Prostate gland (tissue), 2 donors: ENCODE data around the gene ITGB5. TPM values are rescaled to one million over a fixed set of nuclear protein-coding genes. Genes with fewer than 3 reads are reported as not detected.

Source experiments
- DNase-seq: peaks from one replicate; pipeline ENCODE4 v3.0.0-alpha.2; 2019; ENCODE audit warnings: low spot score
- H3K27ac ChIP-seq, 2 donors: fragments of 200-600 bp; sonication (generic); 2 replicates each; pipeline ENCODE4 v1.5.1; 2017 to 2019
- H3K27me3 ChIP-seq: fragments of 200-600 bp; sonication (generic); replicated peaks from 2 replicates; pipeline ENCODE4 v1.5.1; 2019; ENCODE audit not compliant: insufficient read depth
- H3K36me3 ChIP-seq, 2 donors: fragments of 200-600 bp; sonication (generic); 1 replicate in 1 of 2; 2 replicates in 1 of 2; pipeline versions ENCODE4 v1.5.1 to v1.8.1; 2017 to 2019
- H3K4me1 ChIP-seq: fragments of 200-600 bp; sonication (generic); replicated peaks from 2 replicates; pipeline ENCODE4 v1.5.1; 2019
- H3K4me3 ChIP-seq, 2 donors: fragments of 200-600 bp; sonication (generic); 2 replicates each; pipeline ENCODE4 v1.5.1; 2017 to 2019
- H3K9me3 ChIP-seq: fragments of 200-600 bp; sonication (generic); 2 replicates; pipeline ENCODE4 v1.5.1; 2017
- CTCF ChIP-seq, 4 experiments: fragments of 200-600 bp in 2 of 4; fragments of 450-650 bp in 2 of 4; sonication (generic) in 2 of 4; IDR thresholded peaks; 1 replicate in 3 of 4; 2 replicates in 1 of 4; pipeline ENCODE4 v1.5.1; 2016 to 2019; ENCODE audit warnings: antibody characterized with exemption in 4 of 4, mild to moderate bottlenecking in 2 of 4, moderate library complexity in 2 of 4
- POLR2A ChIP-seq: fragments of 450-650 bp; IDR thresholded peaks from one replicate; pipeline ENCODE4 v1.6.1; 2016; ENCODE audit warnings: antibody characterized with exemption, mild to moderate bottlenecking
- POLR2AphosphoS5 ChIP-seq: sonication (generic); formaldehyde crosslinking; IDR thresholded peaks from one replicate; pipeline ENCODE4 v1.6.1; 2017; ENCODE audit warnings: antibody characterized with exemption
- WGBS: methylation state at CpG from one replicate; pipeline ENCODE4 v1.1.5; 2018; 5-methylcytosine and 5-hydroxymethylcytosine counted together
- intact Hi-C: fragments of 100-400 bp; cut with DNase I; formaldehyde crosslinking; loops from one replicate; pipeline ENCODE4 v1.14.2; 2022
- total RNA-seq, 2 donors: library from RNA; depleted of rRNA; stranded (reverse); fragments of >200 nt; gene quantifications; one replicate each; pipeline ENCODE4 v1.1.0, GENCODE V29; 2016

ITGB5 gene, protein sequence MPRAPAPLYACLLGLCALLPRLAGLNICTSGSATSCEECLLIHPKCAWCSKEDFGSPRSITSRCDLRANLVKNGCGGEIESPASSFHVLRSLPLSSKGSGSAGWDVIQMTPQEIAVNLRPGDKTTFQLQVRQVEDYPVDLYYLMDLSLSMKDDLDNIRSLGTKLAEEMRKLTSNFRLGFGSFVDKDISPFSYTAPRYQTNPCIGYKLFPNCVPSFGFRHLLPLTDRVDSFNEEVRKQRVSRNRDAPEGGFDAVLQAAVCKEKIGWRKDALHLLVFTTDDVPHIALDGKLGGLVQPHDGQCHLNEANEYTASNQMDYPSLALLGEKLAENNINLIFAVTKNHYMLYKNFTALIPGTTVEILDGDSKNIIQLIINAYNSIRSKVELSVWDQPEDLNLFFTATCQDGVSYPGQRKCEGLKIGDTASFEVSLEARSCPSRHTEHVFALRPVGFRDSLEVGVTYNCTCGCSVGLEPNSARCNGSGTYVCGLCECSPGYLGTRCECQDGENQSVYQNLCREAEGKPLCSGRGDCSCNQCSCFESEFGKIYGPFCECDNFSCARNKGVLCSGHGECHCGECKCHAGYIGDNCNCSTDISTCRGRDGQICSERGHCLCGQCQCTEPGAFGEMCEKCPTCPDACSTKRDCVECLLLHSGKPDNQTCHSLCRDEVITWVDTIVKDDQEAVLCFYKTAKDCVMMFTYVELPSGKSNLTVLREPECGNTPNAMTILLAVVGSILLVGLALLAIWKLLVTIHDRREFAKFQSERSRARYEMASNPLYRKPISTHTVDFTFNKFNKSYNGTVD
- total RNA-seq: 100 to 1,000 TPM; 123 to 154 TPM

GRCh38 chr3:124887177-124887931 lies at the start of gene ITGB5:
ITGB5 (minus strand) TSS chr3:124887365; CDS start chr3:124887000, 365 bp downstream.
- 2% methylated on average over 55 of the region's 78 CpGs for WGBS
- intact Hi-C loops: loop anchor here (5.0 kb wide), 1 partner anchor 105 kb away; no protein-coding TSS in a partner anchor
- Histone ChIP-seq H3K4me3 (peak within 1 kb of the TSS; percentile 79 to 80), H3K27me3 (no peaks in the 10 kb centered on the region), H3K36me3 (no peaks in the 10 kb centered on the region), H3K4me1 (peaks cover 6% of the 10 kb centered on the region), H3K9me3 (no peaks in the 10 kb centered on the region), H3K27ac (peak within 1 kb of the TSS; percentile 92 to 93)
- TF ChIP-seq POLR2A: peak; percentile 81
- peak; percentile 59 for TF ChIP-seq POLR2AphosphoS5
- TF ChIP-seq CTCF (IDR thresholded peaks at IDR 0.05): peak in 1 of 4 experiments; percentile 14
- DNase-seq: peak; percentile 82

DNA sequence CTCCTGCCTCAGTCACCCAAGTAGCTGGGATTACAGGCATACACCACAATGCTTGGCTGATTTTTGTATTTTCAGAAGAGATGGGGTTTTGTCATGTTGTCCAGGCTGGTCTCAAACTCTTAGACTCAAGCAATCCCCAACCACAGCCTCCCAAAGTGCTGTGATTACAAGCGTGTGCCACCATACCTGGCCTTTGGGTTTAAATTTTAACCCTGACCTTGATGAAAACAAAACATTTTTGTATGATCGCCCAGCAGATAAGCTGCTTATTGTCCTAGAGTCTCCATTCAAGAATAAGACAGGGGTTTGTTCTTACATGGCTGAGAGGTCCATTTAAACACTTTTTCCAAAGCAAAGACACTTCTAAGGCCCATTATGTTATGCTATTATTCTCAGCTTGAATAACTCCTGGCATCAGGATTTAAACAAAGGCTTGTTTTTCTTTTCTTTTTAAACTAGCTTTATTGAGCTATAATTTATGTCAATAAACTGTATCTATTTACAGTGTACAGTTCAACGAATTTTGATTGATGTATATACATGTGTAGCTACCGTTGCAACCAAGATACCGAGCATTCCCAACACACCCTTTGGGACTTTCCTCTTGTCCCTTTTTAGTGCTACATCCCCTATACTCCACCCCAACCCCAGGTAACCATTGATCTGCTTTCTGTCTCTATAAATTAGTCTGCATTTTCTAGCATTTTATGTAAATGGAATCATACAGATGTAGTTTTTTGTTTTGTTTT lies 48.8 kb upstream of the ITGB5 start:
- no peaks in the 10 kb centered on the region for H3K36me3 ChIP-seq
- H3K4me1 ChIP-seq: no peaks in the 10 kb centered on the region
- intact Hi-C loops: no loop called here
- WGBS: 53% methylated on average over 5 of the region's 5 CpGs
- no peak overlapping the region for H3K27ac ChIP-seq
- DNase-seq: no peak
- no peaks in the 10 kb centered on the region for H3K9me3 ChIP-seq
- TF ChIP-seq POLR2AphosphoS5: no peak
- TF ChIP-seq POLR2A: no peak
- no peak for TF ChIP-seq CTCF (IDR thresholded peaks at IDR 0.05)
- no peak overlapping the region for H3K4me3 ChIP-seq
- no peaks in the 10 kb centered on the region for H3K27me3 ChIP-seq

- Histone ChIP-seq H3K27ac (no peak overlapping the region), H3K4me1 (no peaks in the 10 kb centered on the region), H3K4me3 (no peak overlapping the region), H3K9me3 (no peaks in the 10 kb centered on the region), H3K36me3 (no peaks in the 10 kb centered on the region), H3K27me3 (no peaks in the 10 kb centered on the region)
- DNase-seq: no peak
- TF ChIP-seq POLR2AphosphoS5: no peak
- no peak for TF ChIP-seq CTCF (IDR thresholded peaks at IDR 0.05)
- no peak for TF ChIP-seq POLR2A
- intact Hi-C loops: no loop called here
Observed at GRCh38 chr3:124935264-124935663, 48.1 kb upstream of the ITGB5 start.

- Histone ChIP-seq H3K36me3 (no peaks in the 10 kb centered on the region), H3K27ac (no peak within 1 kb of the TSS), H3K9me3 (no peaks in the 10 kb centered on the region), H3K4me1 (no peaks in the 10 kb centered on the region), H3K4me3 (no peak within 1 kb of the TSS), H3K27me3 (no peaks in the 10 kb centered on the region)
- DNase-seq: no peak
- intact Hi-C loops: no loop called here
- TF ChIP-seq POLR2AphosphoS5 (no peak), CTCF (IDR thresholded peaks at IDR 0.05) (no peak), POLR2A (no peak)
- 85% methylated on average over 5 of the region's 5 CpGs for WGBS
Observed at GRCh38 chr3:124934577-124934976, 47.4 kb upstream of the ITGB5 start, which contains the start of gene MUC13. MUC13 (minus strand) TSS chr3:124934751; CDS start chr3:124934712, 39 bp downstream.
